AG09319 (cell line): ENCODE measurements around the gene PHKA2.

Experiments used
- DNase-seq: peaks from one replicate; pipeline ENCODE4 v3.0.0-alpha.2; 2010; ENCODE audit warnings: low read depth; ENCODE audit errors: extremely low read depth
- TF ChIP-seq, protein P1 (sequence below): IDR thresholded peaks from 2 replicates; pipeline ENCODE4 v1.5.1; 2011; ENCODE audit warnings: low read depth, mild to moderate bottlenecking, inconsistent platforms, low read length, moderate library complexity

The PHKA2 gene

GRCh38 chrX:18886344-18887161 is 97.4 kb downstream of the PHKA2 start:
- no peak for DNase-seq
- TF ChIP-seq, protein P1, sequence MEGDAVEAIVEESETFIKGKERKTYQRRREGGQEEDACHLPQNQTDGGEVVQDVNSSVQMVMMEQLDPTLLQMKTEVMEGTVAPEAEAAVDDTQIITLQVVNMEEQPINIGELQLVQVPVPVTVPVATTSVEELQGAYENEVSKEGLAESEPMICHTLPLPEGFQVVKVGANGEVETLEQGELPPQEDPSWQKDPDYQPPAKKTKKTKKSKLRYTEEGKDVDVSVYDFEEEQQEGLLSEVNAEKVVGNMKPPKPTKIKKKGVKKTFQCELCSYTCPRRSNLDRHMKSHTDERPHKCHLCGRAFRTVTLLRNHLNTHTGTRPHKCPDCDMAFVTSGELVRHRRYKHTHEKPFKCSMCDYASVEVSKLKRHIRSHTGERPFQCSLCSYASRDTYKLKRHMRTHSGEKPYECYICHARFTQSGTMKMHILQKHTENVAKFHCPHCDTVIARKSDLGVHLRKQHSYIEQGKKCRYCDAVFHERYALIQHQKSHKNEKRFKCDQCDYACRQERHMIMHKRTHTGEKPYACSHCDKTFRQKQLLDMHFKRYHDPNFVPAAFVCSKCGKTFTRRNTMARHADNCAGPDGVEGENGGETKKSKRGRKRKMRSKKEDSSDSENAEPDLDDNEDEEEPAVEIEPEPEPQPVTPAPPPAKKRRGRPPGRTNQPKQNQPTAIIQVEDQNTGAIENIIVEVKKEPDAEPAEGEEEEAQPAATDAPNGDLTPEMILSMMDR = peak; percentile 60

GRCh38 chrX:18886005-18886343 is 97.9 kb downstream of the PHKA2 start:
- no peak for DNase-seq
- TF ChIP-seq, protein P1 = no peak

- TF ChIP-seq, protein P1 = no peak
- no peak for DNase-seq
Measured at GRCh38 chrX:18885328-18886004, 98.4 kb downstream of the PHKA2 start.

GRCh38 chrX:18884916-18885315 is 99.0 kb downstream of the PHKA2 start:
- no peak for DNase-seq
- TF ChIP-seq, protein P1 = no peak

- TF ChIP-seq, protein P1 = no peak
- no peak for DNase-seq
Measured at GRCh38 chrX:18883961-18884765, 99.8 kb downstream of the PHKA2 start.

DNA sequence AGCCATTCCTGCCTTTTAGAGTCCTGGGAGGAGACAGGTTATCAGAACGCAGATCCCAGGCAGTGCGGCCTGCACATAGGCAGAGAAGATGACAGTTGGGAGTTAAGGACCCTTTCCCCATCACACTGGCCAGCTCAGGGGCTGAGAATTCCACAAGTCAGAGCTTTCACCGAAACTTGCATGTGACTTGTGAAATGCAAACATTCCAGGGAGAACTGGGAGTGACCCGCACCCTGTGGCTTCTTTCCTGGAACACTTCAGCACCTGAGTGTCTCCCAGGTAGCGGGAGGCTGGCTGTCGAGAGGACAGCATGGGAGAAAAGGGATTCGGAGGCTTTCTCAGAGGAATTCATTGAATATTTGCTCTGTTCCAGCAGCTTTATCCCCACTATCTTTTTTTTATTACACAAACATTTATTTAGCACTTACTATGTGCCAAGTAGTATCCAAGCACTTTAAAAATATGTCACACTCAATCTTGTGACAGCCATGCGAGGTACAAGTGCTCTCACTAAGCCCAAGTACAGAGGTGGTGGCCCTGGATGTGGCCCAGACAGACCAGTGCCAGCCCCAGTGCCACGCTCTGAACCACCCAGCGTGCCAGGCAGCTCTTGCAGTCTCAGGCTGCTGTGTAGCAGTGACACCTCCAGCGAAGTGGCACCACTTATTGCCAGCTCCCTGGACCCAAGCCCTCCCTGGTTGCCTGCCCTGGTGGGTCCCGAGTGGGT is 100.5 kb downstream of the PHKA2 start:
- no peak for DNase-seq
- TF ChIP-seq, protein P1 = no peak
